ENCODE measurements around the gene MICOS13.
"Not testable (repeated sequence)": the region's sequence is repeated elsewhere in the genome, so short reads cannot be mapped to it uniquely, and the experiment has no call there.

MICOS13 gene

GRCh38 chr19:5698635-5699422 is 18.5 kb upstream of the MICOS13 start:
- DNase-seq: no peak

GRCh38 chr19:5697890-5698634 is 17.7 kb upstream of the MICOS13 start:
- DNase-seq: no peak

- DNase-seq: no peak
These were observed 16.9 kb upstream of the MICOS13 start for GRCh38 chr19:5697022-5697889.

- no peak for DNase-seq
These were observed 16.1 kb upstream of the MICOS13 start for GRCh38 chr19:5696196-5697021.

- no peak for DNase-seq
These were observed 15.4 kb upstream of the MICOS13 start for GRCh38 chr19:5695649-5696195.

- DNase-seq: no peak
These were observed 14.8 kb upstream of the MICOS13 start for GRCh38 chr19:5694956-5695648.

GRCh38 chr19:5694167-5694955 is 14.0 kb upstream of the MICOS13 start:
- no peak for DNase-seq

- no peak for DNase-seq
These were observed 13.2 kb upstream of the MICOS13 start for GRCh38 chr19:5693195-5694166.

GRCh38 chr19:5692723-5693194 is 12.4 kb upstream of the MICOS13 start:
- no peak for DNase-seq

GRCh38 chr19:5691822-5692722 is 11.8 kb upstream of the MICOS13 start:
- no peak for DNase-seq

- DNase-seq: no peak
These were observed 10.9 kb upstream of the MICOS13 start for GRCh38 chr19:5690955-5691821.

- peak; percentile 72 for DNase-seq
These were observed 10.0 kb upstream of the MICOS13 start, which contains the start of gene RPL36 for GRCh38 chr19:5690125-5690954. Gene RPL36 (plus strand): TSS chr19:5690295. CDS start chr19:5690508, 213 bp downstream.

- DNase-seq: not testable (repeated sequence)
These were observed 8.1 kb upstream of the MICOS13 start for GRCh38 chr19:5688262-5688881.

- DNase-seq: no peak
These were observed 7.3 kb upstream of the MICOS13 start for GRCh38 chr19:5687360-5688198.

Measured in NCI-H2081 treated with DMSO at 0.1 percent for 48 hours (cell line).